ENCODE measurements around the gene DNAJC4. TPM values are rescaled to one million over a fixed set of nuclear protein-coding genes. Genes with fewer than 3 reads are reported as not detected.

DNAJC4 gene
- total RNA-seq, 1 donor from 2014 or later: 59.9 TPM

GRCh38 chr11:64209563-64209843 is 20.8 kb upstream of the DNAJC4 start:
- Histone ChIP-seq H3K9me3 (replicated peaks) (no peaks in the 10 kb centered on the region), H3K27me3 (ENCODE audit: low read depth) (no peaks in the 10 kb centered on the region), H3K27ac (replicated peaks) (no peak overlapping the region), H3K4me3 (no peak overlapping the region), H3K4me1 (peaks cover 39% of the 10 kb centered on the region), H3K36me3 (peaks cover 20% of the 10 kb centered on the region)
- no peak for DNase-seq
- TF ChIP-seq, protein P1, sequence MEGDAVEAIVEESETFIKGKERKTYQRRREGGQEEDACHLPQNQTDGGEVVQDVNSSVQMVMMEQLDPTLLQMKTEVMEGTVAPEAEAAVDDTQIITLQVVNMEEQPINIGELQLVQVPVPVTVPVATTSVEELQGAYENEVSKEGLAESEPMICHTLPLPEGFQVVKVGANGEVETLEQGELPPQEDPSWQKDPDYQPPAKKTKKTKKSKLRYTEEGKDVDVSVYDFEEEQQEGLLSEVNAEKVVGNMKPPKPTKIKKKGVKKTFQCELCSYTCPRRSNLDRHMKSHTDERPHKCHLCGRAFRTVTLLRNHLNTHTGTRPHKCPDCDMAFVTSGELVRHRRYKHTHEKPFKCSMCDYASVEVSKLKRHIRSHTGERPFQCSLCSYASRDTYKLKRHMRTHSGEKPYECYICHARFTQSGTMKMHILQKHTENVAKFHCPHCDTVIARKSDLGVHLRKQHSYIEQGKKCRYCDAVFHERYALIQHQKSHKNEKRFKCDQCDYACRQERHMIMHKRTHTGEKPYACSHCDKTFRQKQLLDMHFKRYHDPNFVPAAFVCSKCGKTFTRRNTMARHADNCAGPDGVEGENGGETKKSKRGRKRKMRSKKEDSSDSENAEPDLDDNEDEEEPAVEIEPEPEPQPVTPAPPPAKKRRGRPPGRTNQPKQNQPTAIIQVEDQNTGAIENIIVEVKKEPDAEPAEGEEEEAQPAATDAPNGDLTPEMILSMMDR (IDR thresholded peaks at IDR 0.05; ENCODE audit: borderline replicate concordance): no peak
- intact Hi-C loops (cut with micrococcal nuclease): loop anchor here (5.0 kb wide), 1 partner anchor 93 kb away; the partner anchor contains the start of gene CATSPERZ

DNA sequence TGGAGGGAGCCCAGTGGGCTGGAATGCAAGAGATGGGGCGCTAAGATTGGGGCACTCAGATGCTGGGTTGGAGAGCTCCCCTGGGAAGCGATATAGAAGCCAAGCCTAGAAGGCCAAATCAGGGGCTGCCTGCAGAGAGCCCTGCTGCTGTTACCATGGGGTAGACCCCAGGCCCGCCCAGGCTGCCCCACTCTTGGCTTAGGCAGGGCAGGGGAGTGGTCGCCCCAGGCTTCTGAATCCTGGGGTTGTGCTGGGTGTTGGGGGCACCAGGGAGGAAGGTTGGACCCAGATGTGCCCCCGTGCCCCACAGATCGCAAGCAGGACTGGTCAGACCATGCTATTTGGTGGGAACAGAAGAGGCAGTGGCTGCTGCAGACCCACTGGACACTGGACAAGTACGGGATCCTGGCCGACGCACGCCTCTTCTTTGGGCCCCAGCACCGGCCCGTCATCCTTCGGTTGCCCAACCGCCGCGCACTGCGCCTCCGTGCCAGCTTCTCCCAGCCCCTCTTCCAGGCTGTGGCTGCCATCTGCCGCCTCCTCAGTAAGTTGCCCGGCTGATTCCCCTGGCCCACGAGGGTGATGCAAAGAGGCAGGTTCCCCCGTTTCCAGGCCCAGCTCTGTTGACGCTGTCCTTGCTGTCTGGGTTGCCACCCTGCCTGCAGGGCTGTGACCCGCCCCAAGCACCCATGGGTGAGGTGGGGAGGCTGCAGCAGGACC is 19.9 kb upstream of the DNAJC4 start:
- H3K4me1 ChIP-seq: peaks cover 33% of the 10 kb centered on the region
- H3K27me3 ChIP-seq (ENCODE audit: low read depth): no peaks in the 10 kb centered on the region
- H3K36me3 ChIP-seq: peaks cover 12% of the 10 kb centered on the region
- no peak overlapping the region for H3K4me3 ChIP-seq
- no peak for DNase-seq
- TF ChIP-seq, protein P1 (IDR thresholded peaks at IDR 0.05; ENCODE audit: borderline replicate concordance): no peak
- no peak overlapping the region for H3K27ac ChIP-seq (replicated peaks)
- H3K9me3 ChIP-seq (replicated peaks): no peaks in the 10 kb centered on the region
- intact Hi-C loops (cut with micrococcal nuclease): no loop called here

DNA sequence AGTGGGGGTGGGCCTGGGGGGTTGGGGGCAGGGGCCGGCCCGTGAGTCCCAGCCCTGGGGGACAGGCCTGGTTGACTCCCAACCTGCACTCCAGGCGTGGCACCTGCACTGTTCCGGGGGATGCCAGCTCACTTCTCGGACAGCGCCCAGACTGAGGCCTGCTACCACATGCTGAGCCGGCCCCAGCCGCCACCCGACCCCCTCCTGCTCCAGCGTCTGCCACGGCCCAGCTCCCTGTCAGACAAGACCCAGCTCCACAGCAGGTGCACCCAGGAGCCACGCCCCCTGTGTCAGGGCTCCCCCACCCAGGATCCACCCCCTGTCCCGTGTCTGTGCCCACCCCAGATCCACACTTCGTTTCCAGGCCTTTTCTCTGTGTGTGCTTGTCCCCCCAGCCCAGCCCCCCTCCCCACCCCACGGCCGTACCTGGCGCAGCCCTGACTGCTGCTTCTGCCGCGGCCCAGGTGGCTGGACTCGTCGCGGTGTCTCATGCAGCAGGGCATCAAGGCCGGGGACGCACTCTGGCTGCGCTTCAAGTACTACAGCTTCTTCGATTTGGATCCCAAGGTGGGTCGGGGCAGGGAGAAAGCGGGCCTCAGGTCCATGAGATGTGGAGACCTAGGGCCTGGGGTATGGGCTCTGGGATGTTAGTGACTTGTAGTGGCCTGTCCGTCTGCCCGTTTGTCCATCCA is 19.0 kb upstream of the DNAJC4 start:
- no peaks in the 10 kb centered on the region for H3K27me3 ChIP-seq (ENCODE audit: low read depth)
- no peaks in the 10 kb centered on the region for H3K9me3 ChIP-seq (replicated peaks)
- intact Hi-C loops (cut with micrococcal nuclease): no loop called here
- H3K27ac ChIP-seq (replicated peaks): no peak overlapping the region
- H3K4me1 ChIP-seq: peaks cover 25% of the 10 kb centered on the region
- H3K4me3 ChIP-seq: no peak overlapping the region
- TF ChIP-seq, protein P1 (IDR thresholded peaks at IDR 0.05; ENCODE audit: borderline replicate concordance): no peak
- peaks cover 3% of the 10 kb centered on the region for H3K36me3 ChIP-seq
- no peak for DNase-seq

DNA sequence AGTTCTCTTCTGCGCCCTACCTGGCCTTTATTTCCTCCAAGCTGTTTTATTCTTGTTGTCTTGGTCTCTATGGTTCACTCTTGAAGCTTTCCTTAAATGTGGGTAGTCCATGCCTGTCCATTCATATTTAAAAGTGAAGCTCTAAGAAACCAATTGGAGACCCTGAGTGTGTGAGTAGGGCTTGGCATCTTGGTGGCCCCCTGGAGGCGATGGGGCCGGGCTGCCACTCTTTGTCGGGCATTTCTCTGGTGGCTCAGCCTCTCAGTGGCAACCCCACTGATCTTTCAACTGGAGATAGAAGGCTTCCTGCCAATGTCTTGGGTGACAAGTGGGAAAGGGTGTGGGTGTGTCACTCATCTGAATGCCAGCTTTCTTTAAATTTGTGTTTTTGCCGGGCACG is 13.5 kb upstream of the DNAJC4 start:
- H3K4me1 ChIP-seq: no peaks in the 10 kb centered on the region
- TF ChIP-seq, protein P1 (IDR thresholded peaks at IDR 0.05; ENCODE audit: borderline replicate concordance): no peak
- no peaks in the 10 kb centered on the region for H3K36me3 ChIP-seq
- no peak overlapping the region for H3K27ac ChIP-seq (replicated peaks)
- intact Hi-C loops (cut with micrococcal nuclease): no loop called here
- no peaks in the 10 kb centered on the region for H3K27me3 ChIP-seq (ENCODE audit: low read depth)
- H3K9me3 ChIP-seq (replicated peaks): no peaks in the 10 kb centered on the region
- H3K4me3 ChIP-seq: no peak overlapping the region
- no peak for DNase-seq

- Histone ChIP-seq H3K4me1 (peaks cover 7% of the 10 kb centered on the region), H3K9me3 (replicated peaks) (no peaks in the 10 kb centered on the region), H3K36me3 (peaks cover 6% of the 10 kb centered on the region), H3K4me3 (no peak overlapping the region), H3K27me3 (ENCODE audit: low read depth) (no peaks in the 10 kb centered on the region), H3K27ac (replicated peaks) (no peak overlapping the region)
- TF ChIP-seq, protein P1 (IDR thresholded peaks at IDR 0.05; ENCODE audit: borderline replicate concordance): no peak
- DNase-seq: no peak
- intact Hi-C loops (cut with micrococcal nuclease): no loop called here
Observed at GRCh38 chr11:64218628-64219353, 11.6 kb upstream of the DNAJC4 start.

Data from left ventricle myocardium inferior (tissue), 1 donor.